Mesendoderm (in vitro differentiated cells): ENCODE data around the gene RTTN.

Experiments used
- DNase-seq: peaks from one replicate; pipeline ENCODE4 v3.0.0; 2013
- H2AK5ac ChIP-seq: 2 replicates; pipeline ENCODE4 v1.6.1; 2013; ENCODE audit warnings: low read length, inconsistent platforms
- H2BK120ac ChIP-seq: 2 replicates; pipeline ENCODE4 v1.6.1; 2013; ENCODE audit warnings: low read depth, mild to moderate bottlenecking, low read length, moderate library complexity, mixed read lengths
- H2BK15ac ChIP-seq: replicated peaks from 2 replicates; pipeline ENCODE4 v1.6.1; 2013; ENCODE audit warnings: low read depth, mild to moderate bottlenecking, moderate library complexity
- H2BK5ac ChIP-seq: 2 replicates; pipeline ENCODE4 v1.6.1; 2013; ENCODE audit warnings: low read length, inconsistent platforms
- H3K18ac ChIP-seq: 2 replicates; pipeline ENCODE4 v1.6.1; 2013; ENCODE audit warnings: mild to moderate bottlenecking, low read length, mixed read lengths
- H3K23ac ChIP-seq: one replicate; pipeline ENCODE4 v1.6.1; 2013; ENCODE audit warnings: low read length
- H3K27ac ChIP-seq: 2 replicates; pipeline ENCODE4 v1.5.1; 2013; ENCODE audit warnings: low read depth, mild to moderate bottlenecking, inconsistent platforms, low read length, moderate library complexity
- H3K27me3 ChIP-seq: 2 replicates; pipeline ENCODE4 v1.6.1; 2013; ENCODE audit warnings: low read length, control low read depth, mild to moderate bottlenecking, inconsistent platforms; ENCODE audit not compliant: insufficient read depth, poor library complexity
- H3K36me3 ChIP-seq: 2 replicates; pipeline ENCODE4 v1.6.1; 2013; ENCODE audit warnings: low read length, inconsistent platforms; ENCODE audit not compliant: control insufficient read depth, insufficient read depth
- H3K4ac ChIP-seq: one replicate; pipeline ENCODE4 v1.6.1; 2013; ENCODE audit warnings: low read depth, mild to moderate bottlenecking, low read length, moderate library complexity
- H3K4me1 ChIP-seq: 2 replicates; pipeline ENCODE4 v1.6.1; 2013; ENCODE audit warnings: low read depth, low read length, inconsistent platforms; ENCODE audit not compliant: control insufficient read depth
- H3K4me2 ChIP-seq: 2 replicates; pipeline ENCODE4 v1.6.1; 2013; ENCODE audit warnings: low read length
- H3K4me3 ChIP-seq: 2 replicates; pipeline ENCODE4 v1.5.1; 2013; ENCODE audit warnings: mild to moderate bottlenecking, low read length
- H3K56ac ChIP-seq: one replicate; pipeline ENCODE4 v1.6.1; 2013; ENCODE audit warnings: low read length
- H3K79me1 ChIP-seq: 2 replicates; pipeline ENCODE4 v1.6.1; 2013; ENCODE audit warnings: low read length, inconsistent platforms
- H3K79me2 ChIP-seq: 2 replicates; pipeline ENCODE4 v1.6.1; 2013; ENCODE audit warnings: mild to moderate bottlenecking, low read length; ENCODE audit not compliant: control insufficient read depth, insufficient read depth
- H3K9ac ChIP-seq: 2 replicates; pipeline ENCODE4 v1.6.1; 2013; ENCODE audit warnings: low read length, inconsistent platforms
- H4K5ac ChIP-seq: one replicate; pipeline ENCODE4 v1.6.1; 2013; ENCODE audit warnings: low read length
- H4K8ac ChIP-seq: one replicate; pipeline ENCODE4 v1.6.1; 2013; ENCODE audit warnings: low read depth, mild to moderate bottlenecking, control low read depth, low read length, moderate library complexity
- WGBS: extraction: QIAGEN DNeasy Blood & Tissue Kit; methylation state at CpG from one replicate; pipeline ENCODE4 v1.1.7; 2013; ENCODE audit warnings: low lambda C conversion rate, missing lambda C conversion rate; ENCODE audit not compliant: insufficient coverage; ENCODE audit errors: extremely low coverage; 5-methylcytosine and 5-hydroxymethylcytosine counted together

The RTTN gene

GRCh38 chr18:70160073-70160678 is 45.3 kb downstream of the RTTN start:
- Histone ChIP-seq H3K4me1 (no peaks in the 10 kb centered on the region), H3K18ac (no peak overlapping the region), H4K8ac (no peak overlapping the region), H3K27me3 (no peaks in the 10 kb centered on the region), H3K23ac (no peak overlapping the region), H2BK15ac (no peak overlapping the region), H2BK120ac (no peak overlapping the region), H3K36me3 (peaks cover 1% of the 10 kb centered on the region), H2BK5ac (no peak overlapping the region), H3K4ac (no peak overlapping the region), H2AK5ac (no peak overlapping the region), H3K4me2 (no peak overlapping the region), H4K5ac (no peak overlapping the region), H3K9ac (no peak overlapping the region), H3K56ac (no peak overlapping the region), H3K79me1 (no peaks in the 10 kb centered on the region), H3K27ac (no peak overlapping the region), H3K79me2 (no peaks in the 10 kb centered on the region), H3K4me3 (no peak overlapping the region)
- no peak for DNase-seq
- no CpG with 5 or more reads among the region's 1 CpG for WGBS

GRCh38 chr18:70158992-70159717 is 46.3 kb downstream of the RTTN start:
- H3K4me3 ChIP-seq = no peak overlapping the region
- H4K8ac ChIP-seq = no peak overlapping the region
- H3K4me2 ChIP-seq = no peak overlapping the region
- no peak for DNase-seq
- H3K9ac ChIP-seq = no peak overlapping the region
- H3K4me1 ChIP-seq = no peaks in the 10 kb centered on the region
- H3K18ac ChIP-seq = no peak overlapping the region
- H2BK15ac ChIP-seq = no peak overlapping the region
- H2BK120ac ChIP-seq = no peak overlapping the region
- H3K56ac ChIP-seq = no peak overlapping the region
- WGBS = no CpG with 5 or more reads among the region's 3 CpGs
- no peak overlapping the region for H3K27ac ChIP-seq
- no peak overlapping the region for H3K23ac ChIP-seq
- no peaks in the 10 kb centered on the region for H3K79me1 ChIP-seq
- no peak overlapping the region for H3K4ac ChIP-seq
- peaks cover 1% of the 10 kb centered on the region for H3K36me3 ChIP-seq
- no peak overlapping the region for H4K5ac ChIP-seq
- no peak overlapping the region for H2AK5ac ChIP-seq
- H3K79me2 ChIP-seq = no peaks in the 10 kb centered on the region
- H3K27me3 ChIP-seq = no peaks in the 10 kb centered on the region
- no peak overlapping the region for H2BK5ac ChIP-seq

- Histone ChIP-seq H4K5ac (no peak overlapping the region), H2BK15ac (no peak overlapping the region), H3K79me2 (no peaks in the 10 kb centered on the region), H3K4me3 (no peak overlapping the region), H3K4me2 (no peak overlapping the region), H3K18ac (no peak overlapping the region), H3K4me1 (peaks cover 1% of the 10 kb centered on the region), H2BK120ac (no peak overlapping the region), H2AK5ac (no peak overlapping the region), H3K23ac (no peak overlapping the region), H3K27me3 (no peaks in the 10 kb centered on the region), H4K8ac (no peak overlapping the region), H3K56ac (no peak overlapping the region), H3K79me1 (no peaks in the 10 kb centered on the region), H2BK5ac (no peak overlapping the region), H3K27ac (no peak overlapping the region), H3K4ac (no peak overlapping the region), H3K36me3 (no peaks in the 10 kb centered on the region), H3K9ac (no peak overlapping the region)
- WGBS = no CpG with 5 or more reads among the region's 8 CpGs
- no peak for DNase-seq
Measured at GRCh38 chr18:70156886-70157285, 48.6 kb downstream of the RTTN start.

GRCh38 chr18:70154591-70155194 is 50.8 kb downstream of the RTTN start:
- H2AK5ac ChIP-seq = no peak overlapping the region
- no peak overlapping the region for H3K27ac ChIP-seq
- H3K4me1 ChIP-seq = peaks cover 2% of the 10 kb centered on the region
- no peak overlapping the region for H3K4ac ChIP-seq
- H2BK120ac ChIP-seq = no peak overlapping the region
- no CpG with 5 or more reads among the region's 4 CpGs for WGBS
- no peaks in the 10 kb centered on the region for H3K36me3 ChIP-seq
- no peak overlapping the region for H3K56ac ChIP-seq
- no peaks in the 10 kb centered on the region for H3K27me3 ChIP-seq
- H3K4me2 ChIP-seq = no peak overlapping the region
- no peak overlapping the region for H3K4me3 ChIP-seq
- H4K5ac ChIP-seq = no peak overlapping the region
- no peak overlapping the region for H2BK15ac ChIP-seq
- no peaks in the 10 kb centered on the region for H3K79me1 ChIP-seq
- no peaks in the 10 kb centered on the region for H3K79me2 ChIP-seq
- H3K18ac ChIP-seq = no peak overlapping the region
- H3K23ac ChIP-seq = no peak overlapping the region
- H4K8ac ChIP-seq = no peak overlapping the region
- H2BK5ac ChIP-seq = no peak overlapping the region
- peak; percentile 14 for DNase-seq
- H3K9ac ChIP-seq = no peak overlapping the region

GRCh38 chr18:70151614-70152013 is 53.9 kb downstream of the RTTN start:
- Histone ChIP-seq H3K79me1 (no peaks in the 10 kb centered on the region), H3K9ac (no peak overlapping the region), H2AK5ac (no peak overlapping the region), H3K23ac (no peak overlapping the region), H3K4me1 (peaks cover 2% of the 10 kb centered on the region), H3K4me2 (no peak overlapping the region), H3K79me2 (no peaks in the 10 kb centered on the region), H3K36me3 (no peaks in the 10 kb centered on the region), H2BK120ac (no peak overlapping the region), H2BK15ac (no peak overlapping the region), H4K5ac (no peak overlapping the region), H3K4ac (no peak overlapping the region), H3K4me3 (no peak overlapping the region), H3K27ac (no peak overlapping the region), H3K27me3 (no peaks in the 10 kb centered on the region), H2BK5ac (no peak overlapping the region), H4K8ac (no peak overlapping the region), H3K18ac (no peak overlapping the region), H3K56ac (no peak overlapping the region)
- no peak for DNase-seq
- no CpG with 5 or more reads among the region's 3 CpGs for WGBS
